Mesothelial cell of epicardium (in vitro differentiated cells): Measurements from ENCODE around the gene SAXO1. TPM values are rescaled to one million over a fixed set of nuclear protein-coding genes. Genes with fewer than 3 reads are reported as not detected.

Source experiments
- DNase-seq, 2 experiments: peaks; one replicate each; pipeline ENCODE4 v3.0.0; 2021; ENCODE audit warnings: low spot score in 2 of 2; ENCODE audit not compliant: unreplicated experiment in 2 of 2
- H3K27ac Mint-ChIP-seq: 2 replicates; pipeline ENCODE4 v1.8.0; 2021; ENCODE audit warnings: mixed read lengths
- H3K27me3 Mint-ChIP-seq: 2 replicates; pipeline ENCODE4 v1.8.0; 2021; ENCODE audit warnings: low read depth, mixed read lengths
- H3K36me3 Mint-ChIP-seq: 2 replicates; pipeline ENCODE4 v1.8.0; 2021; ENCODE audit warnings: mixed read lengths
- H3K4me1 Mint-ChIP-seq: 2 replicates; pipeline ENCODE4 v1.8.0; 2021; ENCODE audit warnings: mixed read lengths
- H3K4me3 Mint-ChIP-seq: 2 replicates; pipeline ENCODE4 v1.8.0; 2021; ENCODE audit warnings: mild to moderate bottlenecking, moderate library complexity, mixed read lengths
- H3K9me3 Mint-ChIP-seq: 2 replicates; pipeline ENCODE4 v1.8.0; 2021; ENCODE audit warnings: mixed read lengths
- CTCF ChIP-seq: fragments of 200-600 bp; sonication (generic); IDR thresholded peaks from one replicate; pipeline ENCODE4 v1.5.0; 2021; ENCODE audit warnings: antibody characterized with exemption; ENCODE audit not compliant: unreplicated experiment
- total RNA-seq: library from RNA; stranded (reverse); gene quantifications from 3 replicates; pipeline ENCODE4 v1.2.1, GENCODE V29; 2021

Gene SAXO1
- total RNA-seq, 1 donor from 2014 or later, result 0.38 TPM

GRCh38 chr9:19020886-19021455 lies 12.0 kb downstream of the SAXO1 start:
- no peak for TF ChIP-seq CTCF
- Mint-ChIP-seq H3K27ac (no peak overlapping the region), H3K27me3 (peaks cover 9% of the 10 kb centered on the region), H3K36me3 (no peaks in the 10 kb centered on the region), H3K4me3 (no peak overlapping the region), H3K4me1 (peaks cover 7% of the 10 kb centered on the region), H3K9me3 (no peaks in the 10 kb centered on the region)
- DNase-seq, result no peak

GRCh38 chr9:19018201-19018600 lies 14.8 kb downstream of the SAXO1 start:
- Mint-ChIP-seq H3K4me1 (peaks cover 2% of the 10 kb centered on the region), H3K4me3 (no peak overlapping the region), H3K9me3 (no peaks in the 10 kb centered on the region), H3K27ac (no peak overlapping the region), H3K36me3 (no peaks in the 10 kb centered on the region), H3K27me3 (peaks cover 5% of the 10 kb centered on the region)
- no peak for TF ChIP-seq CTCF
- no peak for DNase-seq

- no peak overlapping the region for H3K4me3 Mint-ChIP-seq
- no peaks in the 10 kb centered on the region for H3K36me3 Mint-ChIP-seq
- no peak for DNase-seq
- peaks cover 3% of the 10 kb centered on the region for H3K4me1 Mint-ChIP-seq
- no peak for TF ChIP-seq CTCF
- H3K27ac Mint-ChIP-seq, result no peak overlapping the region
- peaks cover 1% of the 10 kb centered on the region for H3K27me3 Mint-ChIP-seq
- H3K9me3 Mint-ChIP-seq, result peaks cover 10% of the 10 kb centered on the region
Observed at GRCh38 chr9:19009391-19009965, 23.5 kb downstream of the SAXO1 start.

DNA sequence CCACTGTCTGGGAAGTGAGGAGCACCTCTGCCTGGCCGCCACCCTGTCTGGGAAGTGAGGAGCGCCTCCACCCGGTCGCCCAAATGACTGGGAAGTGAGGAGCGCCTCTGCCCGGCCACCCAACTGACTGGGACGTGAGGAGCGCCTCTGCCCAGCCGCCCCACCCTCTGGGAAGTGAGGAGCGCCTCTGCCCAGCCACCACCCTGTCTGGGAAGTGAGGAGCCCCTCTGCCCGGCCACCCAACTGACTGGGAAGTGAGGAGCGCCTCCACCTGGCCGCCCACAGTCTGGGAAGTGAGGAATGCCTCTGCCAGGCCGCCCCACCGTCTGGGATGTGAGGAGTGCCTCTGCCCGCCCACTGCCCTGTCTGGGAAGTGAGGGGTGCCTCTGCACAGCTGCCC lies 32.9 kb downstream of the SAXO1 start:
- H3K27me3 Mint-ChIP-seq, result no peaks in the 10 kb centered on the region

GRCh38 chr9:18999173-18999785 lies 33.7 kb downstream of the SAXO1 start:
- Mint-ChIP-seq H3K27me3 (no peaks in the 10 kb centered on the region), H3K36me3 (peaks cover 7% of the 10 kb centered on the region)

More for the DNA sequence above, 32.9 kb downstream of the SAXO1 start:
- TF ChIP-seq CTCF, result no peak
- Mint-ChIP-seq H3K36me3 (peaks cover 7% of the 10 kb centered on the region), H3K4me1 (peaks cover 2% of the 10 kb centered on the region), H3K4me3 (no peak overlapping the region), H3K27ac (no peak overlapping the region), H3K9me3 (peaks cover 39% of the 10 kb centered on the region)
- no peak for DNase-seq

More at GRCh38 chr9:18999173-18999785, 33.7 kb downstream of the SAXO1 start:
- no peak overlapping the region for H3K27ac Mint-ChIP-seq
- peaks cover 36% of the 10 kb centered on the region for H3K9me3 Mint-ChIP-seq
- DNase-seq, result no peak
- no peak overlapping the region for H3K4me3 Mint-ChIP-seq
- peaks cover 9% of the 10 kb centered on the region for H3K4me1 Mint-ChIP-seq
- TF ChIP-seq CTCF, result no peak
